ENCODE data around the gene PLK5. TPM values are rescaled to one million over a fixed set of nuclear protein-coding genes. Genes with fewer than 3 reads are reported as not detected.
"Not testable (repeated sequence)": the region's sequence is repeated elsewhere in the genome, so short reads cannot be mapped to it uniquely, and the experiment has no call there.

PLK5 gene
- total RNA-seq, 1 donor from 2014 or later: not detected

DNA sequence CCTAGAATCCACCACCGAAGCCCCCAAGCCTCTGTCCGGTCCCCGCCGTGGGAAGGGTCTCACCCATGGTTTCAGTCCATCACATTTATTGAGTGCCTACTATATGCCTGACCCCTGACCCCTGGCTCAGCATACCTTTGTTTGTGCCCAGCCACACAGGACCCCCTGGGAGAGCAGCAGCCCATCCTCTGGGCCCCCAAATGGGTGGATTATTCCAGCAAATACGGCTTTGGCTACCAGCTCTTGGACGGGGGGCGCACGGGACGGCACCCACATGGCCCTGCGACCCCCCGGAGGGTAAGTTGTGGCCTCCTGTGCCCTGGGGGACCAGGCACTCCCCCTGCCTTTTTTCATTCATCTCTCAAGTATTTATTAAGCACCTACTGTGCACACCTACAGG lies 7.7 kb downstream of the PLK5 start:
- no peak for DNase-seq (ENCODE audit: low read depth)
- H3K27me3 ChIP-seq (ENCODE audit: control insufficient read depth, insufficient read depth, low read length): no peaks in the 10 kb centered on the region
- no peak for FAIRE-seq
- H3K4me3 ChIP-seq (ENCODE audit: low read depth, low read length): no peak overlapping the region
- no peaks in the 10 kb centered on the region for H3K36me3 ChIP-seq (ENCODE audit: control insufficient read depth, insufficient read depth, low read length)
- TF ChIP-seq, protein P1, sequence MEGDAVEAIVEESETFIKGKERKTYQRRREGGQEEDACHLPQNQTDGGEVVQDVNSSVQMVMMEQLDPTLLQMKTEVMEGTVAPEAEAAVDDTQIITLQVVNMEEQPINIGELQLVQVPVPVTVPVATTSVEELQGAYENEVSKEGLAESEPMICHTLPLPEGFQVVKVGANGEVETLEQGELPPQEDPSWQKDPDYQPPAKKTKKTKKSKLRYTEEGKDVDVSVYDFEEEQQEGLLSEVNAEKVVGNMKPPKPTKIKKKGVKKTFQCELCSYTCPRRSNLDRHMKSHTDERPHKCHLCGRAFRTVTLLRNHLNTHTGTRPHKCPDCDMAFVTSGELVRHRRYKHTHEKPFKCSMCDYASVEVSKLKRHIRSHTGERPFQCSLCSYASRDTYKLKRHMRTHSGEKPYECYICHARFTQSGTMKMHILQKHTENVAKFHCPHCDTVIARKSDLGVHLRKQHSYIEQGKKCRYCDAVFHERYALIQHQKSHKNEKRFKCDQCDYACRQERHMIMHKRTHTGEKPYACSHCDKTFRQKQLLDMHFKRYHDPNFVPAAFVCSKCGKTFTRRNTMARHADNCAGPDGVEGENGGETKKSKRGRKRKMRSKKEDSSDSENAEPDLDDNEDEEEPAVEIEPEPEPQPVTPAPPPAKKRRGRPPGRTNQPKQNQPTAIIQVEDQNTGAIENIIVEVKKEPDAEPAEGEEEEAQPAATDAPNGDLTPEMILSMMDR (IDR thresholded peaks at IDR 0.05; ENCODE audit: insufficient read depth, low read length, severe bottlenecking): no peak

DNA sequence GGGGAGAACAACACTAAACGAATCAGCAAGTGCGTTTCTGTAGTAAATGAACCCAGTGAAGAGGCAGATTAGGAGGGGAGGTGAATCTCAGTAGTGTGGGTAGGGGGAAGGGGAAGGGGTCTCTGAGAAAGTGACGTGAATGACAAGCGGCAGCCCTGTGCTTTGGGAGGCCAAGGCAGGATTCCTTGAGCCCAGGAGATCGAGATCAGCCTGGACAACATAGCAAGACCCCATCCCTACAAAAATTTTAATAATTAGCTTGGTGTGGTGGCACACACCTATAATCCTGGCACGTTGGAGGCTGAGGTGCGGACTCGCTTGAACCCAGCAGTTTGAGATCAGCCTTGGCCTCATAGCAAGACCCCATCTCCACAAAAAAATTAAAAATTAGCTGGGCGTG lies 8.1 kb downstream of the PLK5 start:
- FAIRE-seq (no peak), DNase-seq (ENCODE audit: low read depth) (no peak)
- no peak overlapping the region for H3K4me3 ChIP-seq (ENCODE audit: low read depth, low read length)
- no peaks in the 10 kb centered on the region for H3K36me3 ChIP-seq (ENCODE audit: control insufficient read depth, insufficient read depth, low read length)
- TF ChIP-seq, protein P1 (IDR thresholded peaks at IDR 0.05; ENCODE audit: insufficient read depth, low read length, severe bottlenecking): no peak
- H3K27me3 ChIP-seq (ENCODE audit: control insufficient read depth, insufficient read depth, low read length): no peaks in the 10 kb centered on the region

DNA sequence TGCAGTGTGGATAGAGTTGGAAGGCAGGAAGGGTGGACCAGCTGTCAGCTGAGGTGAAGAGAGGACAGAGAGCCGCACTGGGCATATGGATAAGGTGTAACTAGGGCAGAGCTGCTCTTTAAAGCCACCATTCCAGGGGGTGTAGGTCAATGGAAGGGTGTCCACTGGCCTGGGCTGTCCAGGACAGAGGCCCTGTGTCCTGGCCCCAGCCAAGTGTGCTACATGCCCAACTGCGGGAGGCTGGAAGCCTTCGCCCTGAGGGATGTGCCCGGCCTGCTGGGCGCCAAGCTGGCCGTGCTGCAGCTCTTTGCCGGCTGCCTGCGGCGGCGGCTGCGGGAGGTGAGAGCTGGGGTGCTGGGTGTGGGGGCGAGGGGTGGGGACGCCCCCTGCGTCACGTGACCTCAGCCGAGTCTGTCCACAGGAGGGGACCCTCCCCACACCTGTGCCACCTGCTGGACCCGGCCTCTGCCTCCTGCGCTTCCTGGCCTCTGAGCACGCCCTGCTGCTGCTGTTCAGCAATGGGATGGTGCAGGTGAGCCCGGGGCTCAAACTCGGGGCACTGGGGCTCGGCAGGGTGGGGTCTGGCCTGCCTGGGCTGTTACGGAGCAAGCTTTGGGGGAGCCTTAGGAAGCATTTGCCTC lies 9.8 kb downstream of the PLK5 start:
- FAIRE-seq (no peak), DNase-seq (ENCODE audit: low read depth) (no peak)
- TF ChIP-seq, protein P1 (IDR thresholded peaks at IDR 0.05; ENCODE audit: insufficient read depth, low read length, severe bottlenecking): no peak
- H3K36me3 ChIP-seq (ENCODE audit: control insufficient read depth, insufficient read depth, low read length): no peaks in the 10 kb centered on the region
- no peaks in the 10 kb centered on the region for H3K27me3 ChIP-seq (ENCODE audit: control insufficient read depth, insufficient read depth, low read length)
- no peak overlapping the region for H3K4me3 ChIP-seq (ENCODE audit: low read depth, low read length)

DNA sequence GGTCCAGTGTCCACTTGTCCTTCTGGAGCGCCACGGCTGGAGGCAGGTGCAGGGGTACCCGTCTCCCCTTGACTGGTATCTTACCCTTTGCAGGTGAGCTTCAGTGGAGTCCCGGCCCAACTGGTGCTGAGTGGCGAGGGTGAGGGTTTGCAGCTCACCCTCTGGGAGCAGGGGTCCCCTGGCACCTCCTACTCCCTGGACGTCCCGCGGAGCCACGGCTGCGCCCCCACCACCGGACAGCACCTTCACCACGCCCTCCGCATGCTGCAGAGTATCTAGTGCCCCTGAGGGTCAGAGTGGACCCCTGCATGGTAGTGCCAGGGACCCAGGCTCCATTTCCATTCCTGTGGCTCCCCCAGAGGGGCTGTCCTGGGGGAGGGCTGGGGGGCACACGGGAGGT lies 11.1 kb downstream of the PLK5 start:
- no peaks in the 10 kb centered on the region for H3K36me3 ChIP-seq (ENCODE audit: control insufficient read depth, insufficient read depth, low read length)
- TF ChIP-seq, protein P1 (IDR thresholded peaks at IDR 0.05; ENCODE audit: insufficient read depth, low read length, severe bottlenecking): no peak
- DNase-seq (ENCODE audit: low read depth) (no peak), FAIRE-seq (no peak)
- no peaks in the 10 kb centered on the region for H3K27me3 ChIP-seq (ENCODE audit: control insufficient read depth, insufficient read depth, low read length)
- H3K4me3 ChIP-seq (ENCODE audit: low read depth, low read length): no peak overlapping the region

DNA sequence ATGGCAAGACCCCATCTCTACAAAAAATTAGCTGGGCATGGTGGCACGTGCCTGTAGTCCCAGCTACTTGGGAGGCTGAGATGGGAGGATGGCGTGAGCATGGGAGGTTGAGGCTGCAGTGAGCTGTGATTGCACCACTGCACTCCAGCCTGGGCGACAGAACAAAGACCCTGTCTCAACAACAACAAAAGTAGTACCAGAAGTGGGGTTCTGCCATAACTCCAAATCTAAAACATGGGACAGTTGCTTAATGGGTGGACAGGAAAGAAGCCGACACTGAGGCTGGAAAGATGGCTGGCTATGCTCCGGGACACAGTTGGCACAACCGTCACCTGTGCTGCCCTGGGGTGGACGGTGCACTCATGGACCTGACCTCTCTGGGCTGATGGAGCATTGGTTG lies 11.8 kb downstream of the PLK5 start:
- H3K36me3 ChIP-seq (ENCODE audit: control insufficient read depth, insufficient read depth, low read length); DNase-seq (ENCODE audit: low read depth); H3K4me3 ChIP-seq (ENCODE audit: low read depth, low read length); H3K27me3 ChIP-seq (ENCODE audit: control insufficient read depth, insufficient read depth, low read length); FAIRE-seq: not testable (repeated sequence)

DNA sequence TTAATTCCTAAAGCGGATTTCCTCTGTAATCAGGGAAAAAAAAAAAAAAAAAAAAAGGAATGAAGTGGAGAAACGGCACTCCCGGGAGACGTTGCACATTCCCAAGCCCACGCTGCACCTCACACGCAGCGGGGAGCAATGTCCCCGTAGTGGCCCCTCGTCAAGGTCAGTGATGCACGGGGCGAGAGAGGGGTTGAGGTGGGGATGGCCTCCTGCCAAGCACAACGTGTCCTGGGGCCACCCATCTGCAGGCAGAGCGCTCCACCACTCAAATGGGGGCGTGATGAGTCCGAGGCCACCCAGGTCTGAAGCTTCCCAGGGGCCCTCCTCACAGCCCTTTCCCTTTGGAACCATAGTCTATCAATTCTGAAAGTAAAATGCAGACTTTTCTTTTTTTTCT lies 15.1 kb downstream of the PLK5 start:
- DNase-seq (ENCODE audit: low read depth) (no peak), FAIRE-seq (no peak)
- TF ChIP-seq, protein P1 (IDR thresholded peaks at IDR 0.05; ENCODE audit: insufficient read depth, low read length, severe bottlenecking): no peak
- no peaks in the 10 kb centered on the region for H3K36me3 ChIP-seq (ENCODE audit: control insufficient read depth, insufficient read depth, low read length)
- no peaks in the 10 kb centered on the region for H3K27me3 ChIP-seq (ENCODE audit: control insufficient read depth, insufficient read depth, low read length)
- no peak overlapping the region for H3K4me3 ChIP-seq (ENCODE audit: low read depth, low read length)

DNA sequence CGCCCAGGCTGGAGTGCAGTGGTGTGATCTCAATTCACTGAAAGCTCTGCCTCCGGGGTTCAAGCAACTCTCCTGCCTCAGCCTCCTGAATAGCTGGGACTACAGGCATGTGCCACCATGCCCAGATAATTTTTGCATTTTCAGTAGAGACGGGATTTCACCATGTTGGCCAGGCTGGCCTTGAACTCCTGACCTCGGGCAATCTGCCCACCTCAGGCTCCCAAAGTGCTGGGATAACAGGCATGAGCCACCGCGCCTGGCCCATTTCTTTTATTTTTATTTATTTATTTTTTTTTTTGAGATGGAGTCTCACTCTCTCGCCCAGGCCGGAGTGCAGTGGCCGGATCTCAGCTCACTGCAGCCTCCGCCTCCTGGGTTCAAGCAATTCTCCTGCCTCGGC lies 15.9 kb downstream of the PLK5 start:
- not testable (repeated sequence) for H3K27me3 ChIP-seq (ENCODE audit: control insufficient read depth, insufficient read depth, low read length); H3K36me3 ChIP-seq (ENCODE audit: control insufficient read depth, insufficient read depth, low read length); H3K4me3 ChIP-seq (ENCODE audit: low read depth, low read length); DNase-seq (ENCODE audit: low read depth); FAIRE-seq
